Mesothelial cell of epicardium (in vitro differentiated cells): ENCODE results near the gene ICA1L. TPM values are rescaled to one million over a fixed set of nuclear protein-coding genes. Genes with fewer than 3 reads are reported as not detected.
A peak's percentile ranks its signal among the peaks of the same experiment; 100 is the strongest.

ENCODE experiments used
- DNase-seq, 2 experiments: peaks; one replicate each; pipeline ENCODE4 v3.0.0; 2021; ENCODE audit warnings: low spot score in 2 of 2; ENCODE audit not compliant: unreplicated experiment in 2 of 2
- H3K27ac Mint-ChIP-seq: 2 replicates; pipeline ENCODE4 v1.8.0; 2021; ENCODE audit warnings: mixed read lengths
- H3K27me3 Mint-ChIP-seq: 2 replicates; pipeline ENCODE4 v1.8.0; 2021; ENCODE audit warnings: low read depth, mixed read lengths
- H3K36me3 Mint-ChIP-seq: 2 replicates; pipeline ENCODE4 v1.8.0; 2021; ENCODE audit warnings: mixed read lengths
- H3K4me1 Mint-ChIP-seq: 2 replicates; pipeline ENCODE4 v1.8.0; 2021; ENCODE audit warnings: mixed read lengths
- H3K4me3 Mint-ChIP-seq: 2 replicates; pipeline ENCODE4 v1.8.0; 2021; ENCODE audit warnings: mild to moderate bottlenecking, moderate library complexity, mixed read lengths
- H3K9me3 Mint-ChIP-seq: 2 replicates; pipeline ENCODE4 v1.8.0; 2021; ENCODE audit warnings: mixed read lengths
- total RNA-seq: library from RNA; stranded (reverse); gene quantifications from 3 replicates; pipeline ENCODE4 v1.2.1, GENCODE V29; 2021
- TF ChIP-seq, protein P1 (sequence below): fragments of 200-600 bp; sonication (generic); IDR thresholded peaks from one replicate; pipeline ENCODE4 v1.5.0; 2021; ENCODE audit warnings: antibody characterized with exemption; ENCODE audit not compliant: unreplicated experiment

The ICA1L gene
- total RNA-seq, 1 donor from 2014 or later: 11.8 TPM

GRCh38 chr2:202818321-202818720, 53.2 kb downstream of the ICA1L start:
- TF ChIP-seq, protein P1, sequence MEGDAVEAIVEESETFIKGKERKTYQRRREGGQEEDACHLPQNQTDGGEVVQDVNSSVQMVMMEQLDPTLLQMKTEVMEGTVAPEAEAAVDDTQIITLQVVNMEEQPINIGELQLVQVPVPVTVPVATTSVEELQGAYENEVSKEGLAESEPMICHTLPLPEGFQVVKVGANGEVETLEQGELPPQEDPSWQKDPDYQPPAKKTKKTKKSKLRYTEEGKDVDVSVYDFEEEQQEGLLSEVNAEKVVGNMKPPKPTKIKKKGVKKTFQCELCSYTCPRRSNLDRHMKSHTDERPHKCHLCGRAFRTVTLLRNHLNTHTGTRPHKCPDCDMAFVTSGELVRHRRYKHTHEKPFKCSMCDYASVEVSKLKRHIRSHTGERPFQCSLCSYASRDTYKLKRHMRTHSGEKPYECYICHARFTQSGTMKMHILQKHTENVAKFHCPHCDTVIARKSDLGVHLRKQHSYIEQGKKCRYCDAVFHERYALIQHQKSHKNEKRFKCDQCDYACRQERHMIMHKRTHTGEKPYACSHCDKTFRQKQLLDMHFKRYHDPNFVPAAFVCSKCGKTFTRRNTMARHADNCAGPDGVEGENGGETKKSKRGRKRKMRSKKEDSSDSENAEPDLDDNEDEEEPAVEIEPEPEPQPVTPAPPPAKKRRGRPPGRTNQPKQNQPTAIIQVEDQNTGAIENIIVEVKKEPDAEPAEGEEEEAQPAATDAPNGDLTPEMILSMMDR: no peak
- Mint-ChIP-seq H3K9me3 (peaks cover 9% of the 10 kb centered on the region), H3K27me3 (no peaks in the 10 kb centered on the region), H3K36me3 (peaks cover 12% of the 10 kb centered on the region), H3K4me1 (peaks cover 17% of the 10 kb centered on the region), H3K4me3 (no peak overlapping the region), H3K27ac (no peak overlapping the region)
- no peak for DNase-seq

- no peaks in the 10 kb centered on the region for H3K27me3 Mint-ChIP-seq
- peaks cover 17% of the 10 kb centered on the region for H3K4me1 Mint-ChIP-seq
- no peak for DNase-seq
- no peak overlapping the region for H3K4me3 Mint-ChIP-seq
- peaks cover 9% of the 10 kb centered on the region for H3K9me3 Mint-ChIP-seq
- TF ChIP-seq, protein P1: no peak
- H3K27ac Mint-ChIP-seq: no peak overlapping the region
- H3K36me3 Mint-ChIP-seq: peaks cover 12% of the 10 kb centered on the region
Measured at GRCh38 chr2:202817771-202818170, 53.8 kb downstream of the ICA1L start.

DNA sequence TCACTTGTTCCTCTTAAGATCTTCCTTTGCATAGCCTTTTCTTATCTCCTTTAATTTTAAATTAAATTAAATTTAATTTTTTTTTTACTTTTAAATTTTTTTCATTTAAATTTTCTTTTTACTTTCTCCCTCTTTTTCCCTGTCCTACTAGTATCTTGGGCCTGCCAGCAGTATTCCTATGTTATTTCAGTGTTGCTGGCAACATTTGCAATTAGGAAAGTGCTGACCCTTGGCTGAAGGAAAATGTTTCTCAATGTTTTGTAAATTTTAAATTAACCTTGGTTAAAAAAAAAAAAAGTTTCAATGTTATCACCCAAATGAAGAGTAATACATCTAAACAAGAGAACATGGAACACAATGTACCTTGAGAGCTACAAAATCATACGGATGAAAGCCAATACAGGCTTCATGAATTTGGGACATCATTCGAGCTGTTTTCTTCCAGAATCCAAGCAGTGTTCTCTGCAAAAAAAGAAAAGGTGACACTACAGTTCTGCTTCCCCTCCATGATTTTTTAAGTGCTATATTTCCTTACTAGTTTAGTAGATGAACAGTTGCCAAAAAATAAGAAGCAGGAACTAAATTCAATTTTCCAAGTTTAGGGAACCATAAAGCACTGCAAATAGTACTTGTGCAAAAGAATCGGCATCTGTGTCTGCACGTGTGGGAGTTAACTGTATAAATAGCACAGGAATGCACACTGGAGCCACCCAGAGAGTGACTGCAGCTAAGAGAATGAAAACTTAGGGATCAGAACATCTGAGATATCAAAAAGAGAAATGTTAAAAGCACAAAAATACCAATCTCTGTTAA, 55.8 kb downstream of the ICA1L start:
- no peaks in the 10 kb centered on the region for H3K27me3 Mint-ChIP-seq
- H3K9me3 Mint-ChIP-seq: peaks cover 17% of the 10 kb centered on the region
- TF ChIP-seq, protein P1: no peak
- H3K27ac Mint-ChIP-seq: peak overlapping the region; percentile 62
- no peak overlapping the region for H3K4me3 Mint-ChIP-seq
- peaks cover 11% of the 10 kb centered on the region for H3K4me1 Mint-ChIP-seq
- peaks cover 22% of the 10 kb centered on the region for H3K36me3 Mint-ChIP-seq
- DNase-seq: no peak

GRCh38 chr2:202814226-202814625, 57.3 kb downstream of the ICA1L start:
- H3K4me1 Mint-ChIP-seq: peaks cover 11% of the 10 kb centered on the region
- peaks cover 24% of the 10 kb centered on the region for H3K9me3 Mint-ChIP-seq
- no peak overlapping the region for H3K27ac Mint-ChIP-seq
- TF ChIP-seq, protein P1: no peak
- H3K36me3 Mint-ChIP-seq: peaks cover 29% of the 10 kb centered on the region
- H3K4me3 Mint-ChIP-seq: no peak overlapping the region
- no peaks in the 10 kb centered on the region for H3K27me3 Mint-ChIP-seq
- no peak for DNase-seq

DNA sequence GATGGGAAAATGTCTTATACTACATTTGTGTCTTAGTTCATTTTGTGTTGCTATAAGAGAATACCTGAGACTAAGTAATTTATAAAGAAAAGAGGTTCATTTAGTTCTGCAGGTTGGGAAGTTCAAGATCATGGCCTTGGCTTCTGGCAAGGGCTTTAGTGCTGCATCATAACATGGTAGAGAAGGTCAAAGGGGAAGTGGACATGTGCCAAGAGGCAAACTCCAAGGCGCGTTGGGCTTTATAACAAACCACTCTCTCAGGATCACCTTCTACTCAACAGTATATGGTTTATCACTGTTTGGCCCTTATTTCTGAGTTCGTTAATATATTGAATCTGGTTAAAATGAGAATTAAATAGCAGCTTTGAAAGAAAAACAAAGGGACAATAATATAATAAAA, 58.2 kb downstream of the ICA1L start:
- Mint-ChIP-seq H3K27me3 (no peaks in the 10 kb centered on the region), H3K9me3 (peaks cover 30% of the 10 kb centered on the region), H3K4me1 (peaks cover 11% of the 10 kb centered on the region), H3K27ac (no peak overlapping the region), H3K36me3 (peaks cover 38% of the 10 kb centered on the region), H3K4me3 (no peak overlapping the region)
- no peak for DNase-seq
- TF ChIP-seq, protein P1: no peak
